ENCODE data around the gene SMCO3. TPM values are rescaled to one million over a fixed set of nuclear protein-coding genes. Genes with fewer than 3 reads are reported as not detected.

Gene SMCO3
- total RNA-seq, 1 donor from 2014 or later = 2.1 TPM

- intact Hi-C loops (cut with DNase I) = loop anchor here (2.0 to 10.0 kb wide), 4 partner anchors 68 to 680 kb away; partner anchors contain the start of gene RERG
- Histone ChIP-seq H3K36me3 (no peaks in the 10 kb centered on the region), H3K4me3 (no peak overlapping the region), H3K27ac (peak overlapping the region; percentile 72 to 87), H3K4me1 (peaks cover 8 to 66% of the 10 kb centered on the region in 2 donors), H3K27me3 (no peaks in the 10 kb centered on the region), H3K9me3 (no peaks in the 10 kb centered on the region)
- no peak for DNase-seq (ENCODE audit: low spot score in 2 of 2)
- no peak for TF ChIP-seq CTCF (IDR thresholded peaks at IDR 0.05)
These were observed 30.4 kb upstream of the SMCO3 start for GRCh38 chr12:14844401-14844800.

- intact Hi-C loops (cut with DNase I) = loop anchor here (5.0 to 10.0 kb wide), 2 partner anchors 429 to 681 kb away; no protein-coding TSS in a partner anchor
- Histone ChIP-seq H3K9me3 (no peaks in the 10 kb centered on the region), H3K4me3 (peak within 1 kb of the TSS; percentile 15 to 50), H3K36me3 (no peaks in the 10 kb centered on the region), H3K27me3 (no peaks in the 10 kb centered on the region), H3K4me1 (peaks cover 8 to 58% of the 10 kb centered on the region in 2 donors), H3K27ac (peak within 1 kb of the TSS; percentile 72 to 87)
- no peak for DNase-seq (ENCODE audit: low spot score in 2 of 2)
- no peak for TF ChIP-seq CTCF (IDR thresholded peaks at IDR 0.05)
These were observed 29.5 kb upstream of the SMCO3 start, which contains the start of gene ART4 for GRCh38 chr12:14843425-14843887. ART4 (minus strand) TSS chr12:14843526; CDS start chr12:14843113, 413 bp downstream.

- TF ChIP-seq CTCF (IDR thresholded peaks at IDR 0.05) = no peak
- Histone ChIP-seq H3K4me3 (peak overlapping the region; percentile 7 to 50), H3K27ac (peak overlapping the region; percentile 72 to 87), H3K9me3 (no peaks in the 10 kb centered on the region), H3K27me3 (no peaks in the 10 kb centered on the region), H3K4me1 (peaks cover 8 to 56% of the 10 kb centered on the region in 2 donors), H3K36me3 (no peaks in the 10 kb centered on the region)
- intact Hi-C loops (cut with DNase I) = loop anchor here (5.0 to 10.0 kb wide), 2 partner anchors 430 to 682 kb away; no protein-coding TSS in a partner anchor
- DNase-seq (ENCODE audit: low spot score in 2 of 2) = no peak
These were observed 28.3 kb upstream of the SMCO3 start for GRCh38 chr12:14842315-14842714.

GRCh38 chr12:14841761-14842160, 27.8 kb upstream of the SMCO3 start:
- Histone ChIP-seq H3K36me3 (no peaks in the 10 kb centered on the region), H3K9me3 (no peaks in the 10 kb centered on the region), H3K27me3 (no peaks in the 10 kb centered on the region), H3K4me1 (peaks cover 8 to 52% of the 10 kb centered on the region in 2 donors), H3K4me3 (peak overlapping the region; percentile 7 to 50), H3K27ac (peak overlapping the region; percentile 72 to 87)
- TF ChIP-seq CTCF (IDR thresholded peaks at IDR 0.05) = no peak
- intact Hi-C loops (cut with DNase I) = loop anchor here (2.0 to 10.0 kb wide), 3 partner anchors 39 to 683 kb away; partner anchors contain the start of genes C12orf60 and WBP11
- peak; percentile 19 to 91 for DNase-seq (ENCODE audit: low spot score in 2 of 2)

GRCh38 chr12:14840616-14841015, 26.6 kb upstream of the SMCO3 start:
- no peak for TF ChIP-seq CTCF (IDR thresholded peaks at IDR 0.05)
- intact Hi-C loops (cut with DNase I) = loop anchor here (2.0 to 10.0 kb wide), 3 partner anchors 38 to 684 kb away; partner anchors contain the start of genes C12orf60 and WBP11

More at GRCh38 chr12:14840616-14841015, 26.6 kb upstream of the SMCO3 start:
- DNase-seq (ENCODE audit: low spot score in 2 of 2) = no peak
- peaks cover 7 to 43% of the 10 kb centered on the region in 2 donors for H3K4me1 ChIP-seq
- H3K9me3 ChIP-seq = no peaks in the 10 kb centered on the region
- peak overlapping the region; percentile 72 to 87 for H3K27ac ChIP-seq
- no peaks in the 10 kb centered on the region for H3K36me3 ChIP-seq
- no peaks in the 10 kb centered on the region for H3K27me3 ChIP-seq
- H3K4me3 ChIP-seq = peak overlapping the region in 1 of 2 donors; percentile 50
